GM18511 (cell line): Measurements from ENCODE around the gene CABP4.

Experiments used
- ATAC-seq: cut with Tn5 transposase; IDR thresholded peaks from one replicate; pipeline ENCODE4 v1.9.1; 2021; ENCODE audit warnings: mild to moderate bottlenecking, moderate library complexity; ENCODE audit not compliant: unreplicated experiment

CABP4 gene

GRCh38 chr11:67494371-67495233 lies 39.4 kb downstream of the CABP4 start:
- ATAC-seq = no peak

- ATAC-seq = no peak
These were observed 40.3 kb downstream of the CABP4 start for GRCh38 chr11:67495234-67496005.

GRCh38 chr11:67496113-67496512 lies 41.0 kb downstream of the CABP4 start:
- no peak for ATAC-seq

DNA sequence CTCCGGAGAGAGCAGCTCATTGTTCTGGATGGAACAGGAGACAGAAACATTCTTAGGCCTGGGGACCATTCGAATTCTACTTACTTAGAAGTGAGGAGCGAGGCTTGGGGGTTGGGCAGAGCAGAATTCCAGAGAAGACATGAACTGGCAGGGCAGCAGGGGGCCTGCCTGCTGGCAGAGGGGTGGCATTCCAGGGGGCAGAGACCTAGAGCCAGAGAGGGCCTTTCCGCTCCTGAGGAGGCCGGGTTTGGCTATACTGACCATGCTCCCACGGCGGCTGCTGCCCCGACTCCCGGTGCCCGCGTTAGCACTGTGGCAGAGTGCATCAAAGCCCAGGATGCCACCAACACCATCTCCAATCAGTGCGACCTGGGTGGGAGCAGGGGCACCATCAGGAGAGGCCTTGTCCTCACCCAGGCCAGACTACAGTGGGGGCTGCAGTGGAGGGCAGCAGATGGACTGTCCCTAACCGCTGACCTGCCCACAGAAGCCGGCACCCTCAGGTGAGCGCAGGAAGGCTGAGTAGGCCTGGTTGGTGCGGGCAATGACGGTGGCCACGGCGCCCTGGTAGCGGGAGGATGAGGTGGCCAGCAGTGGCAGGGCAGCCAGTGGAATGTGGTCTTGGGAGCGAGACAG lies 42.6 kb downstream of the CABP4 start:
- no peak for ATAC-seq

DNA sequence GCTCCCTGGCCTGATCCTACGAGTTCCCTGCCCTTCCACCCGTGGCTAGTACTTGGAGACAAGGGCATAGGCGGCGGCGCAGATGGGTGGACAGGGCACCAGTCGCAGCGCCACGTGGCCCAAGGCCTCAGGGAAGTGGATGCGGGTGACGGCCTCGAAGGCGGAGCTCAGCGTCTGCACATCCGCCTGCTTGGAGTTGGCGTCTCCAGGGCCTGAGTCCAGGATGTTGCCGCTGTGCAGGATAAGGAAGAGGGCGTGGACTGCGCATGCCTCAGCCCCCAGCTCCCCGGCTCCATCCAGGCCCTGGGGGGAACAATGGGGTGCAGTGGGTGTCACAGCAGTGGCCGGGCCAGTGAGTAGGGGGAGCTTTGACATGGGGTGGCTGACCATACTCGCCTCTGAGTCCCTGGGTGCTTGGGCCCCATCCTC lies 43.4 kb downstream of the CABP4 start:
- no peak for ATAC-seq

DNA sequence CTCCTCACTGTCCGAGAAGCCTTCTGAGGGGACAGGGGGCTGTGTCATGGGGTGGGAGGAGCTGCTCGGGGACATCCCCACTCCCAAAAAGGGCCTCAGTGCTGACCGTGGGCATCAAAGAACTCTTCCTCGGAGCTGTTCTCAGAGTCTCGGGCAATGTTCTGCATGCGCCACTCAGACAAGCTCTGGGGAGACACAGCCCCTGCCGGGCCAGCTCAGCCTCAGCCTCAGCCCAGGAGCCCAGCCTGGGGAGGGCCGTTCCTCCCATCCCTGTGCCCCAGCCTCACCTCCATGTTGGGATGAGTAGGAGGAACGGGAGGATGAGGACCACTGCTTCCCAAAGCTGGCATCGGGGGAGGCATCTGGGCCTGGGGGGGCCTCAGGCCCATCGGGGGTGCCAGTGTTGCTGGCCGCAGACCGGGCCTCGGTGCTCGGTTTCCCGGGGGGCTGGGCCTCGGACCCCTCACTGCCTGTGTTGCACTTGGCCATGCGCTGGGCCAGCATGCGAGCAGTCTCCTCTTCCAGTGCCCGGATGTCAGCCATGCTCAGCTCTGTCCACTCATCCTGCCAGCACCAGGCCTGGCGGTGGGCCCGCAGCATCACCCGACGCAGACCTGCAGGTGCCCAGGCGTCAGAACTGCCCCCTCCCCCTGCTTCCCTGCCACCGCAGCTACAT lies 44.8 kb downstream of the CABP4 start:
- no peak for ATAC-seq

GRCh38 chr11:67500484-67500821 lies 45.3 kb downstream of the CABP4 start:
- no peak for ATAC-seq

DNA sequence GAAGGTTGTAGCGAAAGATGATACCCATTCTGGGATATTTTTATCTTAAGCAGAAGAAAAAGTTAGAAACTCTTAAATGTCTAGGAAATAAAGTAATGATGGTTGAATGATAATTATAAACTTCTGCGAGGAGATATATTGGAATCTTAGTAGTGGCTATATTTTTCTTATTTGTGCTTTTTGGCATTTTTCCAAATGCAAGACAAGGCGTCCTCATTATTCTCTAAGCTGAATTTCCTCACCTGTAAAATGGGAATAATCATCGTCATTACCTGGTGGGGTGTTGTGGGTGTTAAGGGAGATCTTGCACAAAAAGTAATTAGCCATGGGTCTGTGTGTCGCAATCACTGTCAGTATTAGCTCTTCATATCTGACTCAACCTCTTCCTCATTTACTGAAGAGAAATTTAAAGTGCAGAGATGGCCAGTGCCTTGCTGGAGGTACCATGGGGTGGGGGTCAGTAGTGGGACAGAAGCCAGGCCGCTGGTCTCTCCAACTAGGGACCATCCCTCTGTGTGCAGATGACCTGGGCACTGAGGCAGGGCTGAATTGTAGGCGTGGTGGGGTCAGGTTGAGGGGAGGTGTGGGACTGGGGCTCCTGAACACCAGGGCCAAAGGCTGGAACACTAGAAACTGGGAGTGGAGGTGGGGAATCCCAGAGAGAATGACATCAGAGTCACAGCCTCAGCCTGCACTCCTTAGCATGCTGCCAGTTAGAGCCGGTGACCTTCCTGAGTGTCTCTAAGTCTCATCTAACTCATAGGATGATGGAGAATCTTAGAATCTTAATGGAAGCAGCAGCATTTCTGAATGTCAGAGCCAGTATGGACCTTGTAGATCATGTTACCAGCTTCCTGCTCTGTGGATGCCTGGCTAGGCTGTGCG lies 45.9 kb downstream of the CABP4 start:
- ATAC-seq = no peak

DNA sequence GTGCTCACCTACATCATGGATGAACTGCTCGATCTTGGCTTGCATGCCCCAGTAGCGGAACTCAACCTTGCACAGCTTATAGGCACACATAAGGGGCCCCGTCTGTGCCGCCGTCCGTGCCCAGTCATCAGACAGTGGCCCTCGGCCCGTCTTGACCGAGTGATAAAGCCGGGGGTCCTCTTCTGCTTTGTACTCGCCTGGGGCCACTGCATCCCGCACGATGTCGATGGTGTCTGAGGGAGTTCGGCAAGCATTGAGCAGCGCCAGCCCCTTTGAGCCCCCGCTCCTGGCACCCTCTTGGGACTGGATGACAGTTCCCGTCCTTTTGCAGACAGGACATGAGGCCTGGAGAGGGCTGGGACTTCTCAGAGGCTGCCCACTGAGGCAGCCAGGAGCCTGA lies 46.7 kb downstream of the CABP4 start:
- no peak for ATAC-seq

GRCh38 chr11:67502328-67502979 lies 47.3 kb downstream of the CABP4 start:
- ATAC-seq = no peak

DNA sequence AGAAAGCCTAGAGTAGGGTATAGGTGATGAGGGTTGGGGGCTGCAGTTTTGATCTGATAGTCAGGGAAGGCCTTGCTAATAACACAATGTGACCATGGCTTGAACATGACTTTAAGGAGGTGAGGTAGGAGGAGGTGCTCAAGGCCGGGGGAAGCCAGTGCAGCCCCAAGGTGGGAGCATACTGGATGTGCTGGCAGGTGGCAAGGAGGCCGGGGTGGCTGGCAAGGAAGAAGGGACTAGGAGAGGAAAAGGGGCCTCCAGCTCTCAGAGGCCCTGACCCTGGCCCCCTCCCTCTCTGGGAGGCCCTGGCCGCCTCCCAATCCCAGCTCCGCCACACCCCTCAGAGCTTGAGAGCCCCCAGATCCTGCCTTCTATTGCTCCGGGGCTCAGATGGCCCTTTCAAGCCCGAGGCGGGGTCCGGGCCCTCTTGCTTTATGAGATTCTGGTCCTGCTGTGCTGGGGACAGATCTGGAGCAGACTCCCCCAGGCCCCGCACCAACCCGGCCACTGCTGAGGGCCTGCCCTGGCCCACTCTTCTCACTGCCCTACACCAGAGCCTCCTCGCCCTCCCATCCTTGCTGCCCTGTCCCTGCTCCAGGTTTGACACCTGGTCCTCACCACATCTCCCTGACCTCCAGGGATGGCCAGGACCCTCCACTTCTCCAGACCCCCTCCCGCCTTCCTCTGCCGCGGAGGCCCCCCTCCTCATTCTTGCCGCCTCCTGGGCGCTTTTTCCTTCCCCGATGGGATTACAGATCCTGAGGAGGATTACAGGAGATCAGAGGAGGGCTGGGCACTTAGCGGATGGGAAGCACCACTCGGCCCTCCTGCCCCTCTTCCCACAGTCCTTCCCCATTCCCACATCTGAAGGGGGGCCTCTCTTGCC lies 48.2 kb downstream of the CABP4 start:
- no peak for ATAC-seq

DNA sequence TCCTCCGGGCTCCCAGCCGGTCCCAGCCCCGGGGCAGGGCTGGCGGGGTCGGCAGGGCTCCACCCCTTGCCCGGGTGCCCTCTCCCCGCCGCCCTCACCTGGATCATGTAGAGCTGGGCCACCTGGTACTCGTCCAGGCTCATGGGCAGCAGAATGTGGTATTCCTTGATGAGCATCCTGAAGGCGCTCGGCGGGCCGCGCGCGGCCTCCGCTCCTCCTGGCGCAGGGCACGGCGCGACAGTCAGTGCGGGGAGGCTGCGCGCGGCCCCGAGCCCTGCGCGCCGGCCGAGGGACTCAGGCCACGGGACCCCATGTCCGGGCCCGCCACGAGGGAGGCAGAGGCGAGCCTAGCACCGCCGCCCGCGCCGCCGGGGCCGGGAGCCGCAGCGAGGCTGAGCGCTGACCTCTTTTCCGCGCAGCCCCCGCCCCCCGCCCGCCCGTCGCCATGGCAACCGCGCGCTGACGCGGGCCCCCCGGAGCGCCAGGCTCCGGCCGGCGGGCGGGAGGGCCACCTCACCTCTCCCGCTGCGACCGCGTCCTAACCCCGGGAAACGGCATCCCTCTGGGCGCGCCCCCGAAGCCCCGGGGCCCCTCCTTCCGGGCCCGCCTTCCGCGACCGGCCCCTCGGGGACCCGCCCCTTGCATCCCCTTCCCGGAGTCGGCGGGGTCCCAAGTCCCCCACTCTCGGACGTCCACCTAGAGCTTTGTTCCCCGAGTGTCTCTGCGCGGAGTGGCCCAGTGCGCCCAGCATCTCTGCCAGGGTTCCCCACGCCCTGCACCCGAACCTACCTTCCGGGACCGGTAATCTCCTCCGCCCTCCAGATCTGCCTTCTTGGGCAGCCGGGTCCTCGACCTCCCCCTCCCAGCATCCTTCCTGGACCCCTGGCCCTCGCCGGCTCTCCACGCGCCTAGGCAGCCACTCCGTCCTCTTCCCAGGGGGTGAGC lies 49.1 kb downstream of the CABP4 start:
- no peak for ATAC-seq

- ATAC-seq = no peak
These were observed 49.9 kb downstream of the CABP4 start, which contains the start of gene PITPNM1 for GRCh38 chr11:67504950-67505581. PITPNM1 (minus strand) TSS chr11:67505363; CDS start chr11:67504180, 1,183 bp downstream.

DNA sequence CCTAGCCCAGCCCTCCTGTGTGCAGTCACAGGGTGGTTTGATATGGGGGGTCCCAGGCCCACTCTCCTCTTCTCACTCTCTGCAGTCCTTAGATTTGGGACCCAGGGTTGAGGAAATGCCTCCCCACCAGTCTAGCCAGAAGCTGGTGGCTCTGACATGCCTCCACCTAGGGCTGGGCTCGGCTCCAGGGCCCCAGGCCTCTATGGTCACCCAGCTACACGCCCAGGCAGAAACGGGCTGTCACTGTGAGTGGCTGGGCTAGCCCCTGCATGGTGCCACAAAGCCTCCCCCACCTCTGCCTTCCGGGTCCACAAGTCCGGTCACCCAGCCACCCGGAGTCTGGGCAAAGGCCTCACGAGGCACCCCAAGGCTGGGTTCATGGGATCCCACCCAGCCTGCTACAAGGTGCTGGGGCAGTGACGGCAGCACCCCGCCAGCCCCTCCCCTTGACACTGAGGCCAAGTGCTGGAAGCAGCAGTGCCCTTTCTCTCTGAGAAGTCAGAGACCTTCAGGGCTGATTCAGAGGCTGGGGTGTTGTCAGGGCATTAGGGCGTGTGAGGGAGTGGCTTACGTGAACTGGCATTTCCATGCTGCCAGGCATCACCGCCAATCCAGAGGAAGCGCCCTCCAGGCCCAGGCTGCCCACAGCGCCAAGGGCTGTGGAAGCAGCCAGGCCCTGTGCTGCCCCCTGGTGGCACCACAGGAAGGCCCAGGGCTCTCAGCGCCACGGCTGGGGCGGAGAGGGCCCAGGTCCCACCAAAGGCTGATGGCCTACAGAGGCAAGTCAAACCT lies 50.6 kb downstream of the CABP4 start:
- ATAC-seq = peak; percentile 24

DNA sequence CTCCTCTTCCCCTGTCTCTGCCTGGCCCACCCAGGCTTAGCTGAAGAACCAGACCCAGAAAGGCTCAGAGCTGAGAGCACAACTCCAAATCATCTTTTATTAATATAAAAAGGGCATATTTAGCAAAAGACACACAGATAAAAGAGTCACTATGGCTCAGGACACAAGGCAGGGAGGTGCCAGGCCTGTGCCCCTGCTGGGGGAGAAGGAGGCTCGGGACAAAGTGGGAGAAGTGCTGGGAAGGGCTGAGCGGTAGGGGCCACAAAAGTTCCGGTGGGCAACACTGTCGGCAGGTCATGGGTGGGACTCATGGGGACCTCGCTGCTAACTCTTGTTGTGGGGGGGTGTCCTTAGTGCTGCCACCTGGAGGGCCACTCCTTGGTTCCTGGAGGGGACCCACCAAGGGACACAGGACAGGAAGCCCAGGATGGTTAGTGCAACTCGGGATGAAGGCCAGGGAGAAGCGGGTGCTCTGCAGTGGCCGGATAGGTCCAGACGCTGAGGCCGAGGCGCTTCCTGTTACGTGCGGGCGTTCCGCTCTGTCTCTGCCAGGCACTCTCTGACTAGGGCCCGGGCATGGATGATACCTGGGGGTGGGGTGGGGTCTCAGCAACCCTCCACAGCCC lies 51.4 kb downstream of the CABP4 start:
- no peak for ATAC-seq
